Measurements from ENCODE around the gene RBPMS2. TPM values are rescaled to one million over a fixed set of nuclear protein-coding genes. Genes with fewer than 3 reads are reported as not detected.

Gene RBPMS2
- total RNA-seq, 1 experiment from 2014 or later = 181 TPM

DNA sequence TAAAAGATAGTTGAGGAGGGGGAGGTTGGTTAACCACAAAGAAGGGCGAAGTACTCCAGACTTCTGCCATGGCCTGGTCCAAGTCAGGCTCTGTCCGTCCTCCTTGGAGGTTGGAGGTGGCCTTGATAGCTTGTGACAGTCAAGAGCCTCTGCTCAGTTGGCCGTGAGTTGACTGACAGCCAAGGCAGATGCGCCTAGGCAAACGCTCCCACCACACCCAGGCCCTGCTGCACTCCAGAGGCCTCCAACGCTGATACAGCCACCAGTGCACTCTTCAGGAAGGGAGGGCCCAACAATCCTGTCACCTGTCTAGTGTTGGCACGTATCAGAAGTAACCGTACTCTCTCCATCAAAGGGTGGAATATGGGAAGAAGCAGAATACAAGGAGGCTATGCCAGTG lies 9.3 kb downstream of the RBPMS2 start:
- Histone ChIP-seq H3K14ac (ENCODE audit: insufficient read depth, low read length) (no peak overlapping the region), H3K79me2 (ENCODE audit: insufficient read depth, low read length) (peaks cover 77% of the 10 kb centered on the region), H3K4me1 (ENCODE audit: insufficient read depth, low read length) (peaks cover 12% of the 10 kb centered on the region; the same call in 1 of the 2 replicates), H2BK20ac (ENCODE audit: low read depth, low read length, poor library complexity, severe bottlenecking) (no peak overlapping the region), H3K4ac (ENCODE audit: low read depth, low read length) (no peak overlapping the region), H3K27me3 (ENCODE audit: insufficient read depth, low read length) (no peaks in the 10 kb centered on the region), H2BK15ac (ENCODE audit: low read depth, low read length) (no peak overlapping the region), H2AFZ (ENCODE audit: low read length) (no peak overlapping the region), H2BK12ac (ENCODE audit: insufficient read length, low read depth, low read length) (no peak overlapping the region), H3K27ac (ENCODE audit: insufficient read length, low read depth, low read length) (no peak overlapping the region), H3T11ph (ENCODE audit: low read length) (no peak overlapping the region), H3K4me2 (ENCODE audit: insufficient read depth, insufficient read length, low read length) (no peak overlapping the region), H4K20me1 (ENCODE audit: control insufficient read depth, insufficient read depth, insufficient read length) (peaks cover 2% of the 10 kb centered on the region), H3K9ac (ENCODE audit: extremely low read depth, insufficient read length, low read length) (no peak overlapping the region), H4K8ac (replicated peaks; ENCODE audit: insufficient read length, low read depth, low read length) (no peak overlapping the region), H4K5ac (ENCODE audit: insufficient read length, low read depth, low read length) (no peak overlapping the region), H4K91ac (ENCODE audit: insufficient read length, low read depth, low read length) (no peak overlapping the region), H3K56ac (ENCODE audit: insufficient read length, low read depth, low read length) (no peak overlapping the region), H3K23me2 (ENCODE audit: insufficient read length, low read depth, low read length, poor library complexity, severe bottlenecking) (no peaks in the 10 kb centered on the region), H2BK120ac (ENCODE audit: low read depth, low read length, poor library complexity, severe bottlenecking) (no peak overlapping the region), H3K79me1 (ENCODE audit: insufficient read depth, low read depth, low read length, poor library complexity, severe bottlenecking) (peaks cover 3% of the 10 kb centered on the region), H3K18ac (ENCODE audit: insufficient read length, low read depth, low read length) (no peak overlapping the region), H2AK5ac (ENCODE audit: insufficient read length, low read length) (no peak overlapping the region), H2BK5ac (ENCODE audit: insufficient read length, low read length) (no peak overlapping the region), H3K23ac (ENCODE audit: insufficient read length, low read depth, low read length) (no peak overlapping the region), H3K9me3 (ENCODE audit: control insufficient read depth, low read depth, low read length) (no peaks in the 10 kb centered on the region)
- Mint-ChIP-seq H3K4me1 (peaks cover 45 to 52% of the 10 kb centered on the region in 2 experiments), H3K27ac (peak overlapping the region; percentile 28 to 81 (median 65); a peak in 4 of 7 replicates), H3K9me3 (no peaks in the 10 kb centered on the region), H3K36me3 (ENCODE audit: insufficient read depth in 1 of 3, low read depth in 3 of 3) (peaks cover 14 to 31% (median 14%) of the 10 kb centered on the region in 3 experiments), H3K4me3 (no peak overlapping the region), H3K27me3 (ENCODE audit: low read depth) (no peaks in the 10 kb centered on the region)
- DNase-seq = no peak
- TF ChIP-seq, protein P1, sequence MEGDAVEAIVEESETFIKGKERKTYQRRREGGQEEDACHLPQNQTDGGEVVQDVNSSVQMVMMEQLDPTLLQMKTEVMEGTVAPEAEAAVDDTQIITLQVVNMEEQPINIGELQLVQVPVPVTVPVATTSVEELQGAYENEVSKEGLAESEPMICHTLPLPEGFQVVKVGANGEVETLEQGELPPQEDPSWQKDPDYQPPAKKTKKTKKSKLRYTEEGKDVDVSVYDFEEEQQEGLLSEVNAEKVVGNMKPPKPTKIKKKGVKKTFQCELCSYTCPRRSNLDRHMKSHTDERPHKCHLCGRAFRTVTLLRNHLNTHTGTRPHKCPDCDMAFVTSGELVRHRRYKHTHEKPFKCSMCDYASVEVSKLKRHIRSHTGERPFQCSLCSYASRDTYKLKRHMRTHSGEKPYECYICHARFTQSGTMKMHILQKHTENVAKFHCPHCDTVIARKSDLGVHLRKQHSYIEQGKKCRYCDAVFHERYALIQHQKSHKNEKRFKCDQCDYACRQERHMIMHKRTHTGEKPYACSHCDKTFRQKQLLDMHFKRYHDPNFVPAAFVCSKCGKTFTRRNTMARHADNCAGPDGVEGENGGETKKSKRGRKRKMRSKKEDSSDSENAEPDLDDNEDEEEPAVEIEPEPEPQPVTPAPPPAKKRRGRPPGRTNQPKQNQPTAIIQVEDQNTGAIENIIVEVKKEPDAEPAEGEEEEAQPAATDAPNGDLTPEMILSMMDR (conservative IDR thresholded peaks at IDR 0.05) = no peak
- no CpG with 5 or more reads among the region's 8 CpGs for WGBS (ENCODE audit: extremely low coverage, insufficient read length, low lambda C conversion rate)
